IPS-20b (cell line): ENCODE results near the gene ATP10A.

ENCODE experiments used
- H3K27ac ChIP-seq: one replicate; pipeline ENCODE4 v1.5.1; 2013; ENCODE audit warnings: low read length
- H3K27me3 ChIP-seq: 2 replicates; pipeline ENCODE4 v1.6.1; 2013; ENCODE audit warnings: mild to moderate bottlenecking, low read length, inconsistent platforms; ENCODE audit not compliant: insufficient read depth
- H3K36me3 ChIP-seq: 2 replicates; pipeline ENCODE4 v1.6.1; 2013; ENCODE audit warnings: low read depth, mild to moderate bottlenecking, inconsistent platforms, low read length, moderate library complexity; ENCODE audit not compliant: insufficient read depth
- H3K4me1 ChIP-seq: 2 replicates; pipeline ENCODE4 v1.6.1; 2013; ENCODE audit warnings: mild to moderate bottlenecking, control low read depth, inconsistent platforms, low read length, moderate library complexity; ENCODE audit not compliant: insufficient read depth
- H3K4me3 ChIP-seq: 2 replicates; pipeline ENCODE4 v1.5.1; 2013; ENCODE audit warnings: mild to moderate bottlenecking, low read length, inconsistent platforms
- H3K9ac ChIP-seq: 2 replicates; pipeline ENCODE4 v1.6.1; 2013; ENCODE audit warnings: low read depth, mild to moderate bottlenecking, inconsistent platforms, low read length, moderate library complexity
- H3K9me3 ChIP-seq: 2 replicates; pipeline ENCODE4 v1.6.1; 2013; ENCODE audit warnings: mild to moderate bottlenecking, low read depth, low read length, inconsistent platforms; ENCODE audit not compliant: insufficient read depth

Gene ATP10A

GRCh38 chr15:25728816-25729215 is 134.3 kb downstream of the ATP10A start:
- Histone ChIP-seq H3K9me3 (no peaks in the 10 kb centered on the region), H3K9ac (no peak overlapping the region), H3K36me3 (no peaks in the 10 kb centered on the region), H3K4me3 (no peak overlapping the region), H3K27me3 (no peaks in the 10 kb centered on the region), H3K27ac (no peak overlapping the region), H3K4me1 (no peaks in the 10 kb centered on the region)

GRCh38 chr15:25727867-25728600 is 135.1 kb downstream of the ATP10A start:
- H3K4me1 ChIP-seq, result no peaks in the 10 kb centered on the region
- H3K4me3 ChIP-seq, result no peak overlapping the region
- H3K27ac ChIP-seq, result no peak overlapping the region
- no peak overlapping the region for H3K9ac ChIP-seq
- no peaks in the 10 kb centered on the region for H3K27me3 ChIP-seq
- H3K36me3 ChIP-seq, result no peaks in the 10 kb centered on the region
- H3K9me3 ChIP-seq, result no peaks in the 10 kb centered on the region

- Histone ChIP-seq H3K4me1 (no peaks in the 10 kb centered on the region), H3K4me3 (no peak overlapping the region), H3K36me3 (no peaks in the 10 kb centered on the region), H3K27me3 (no peaks in the 10 kb centered on the region), H3K27ac (no peak overlapping the region), H3K9ac (no peak overlapping the region), H3K9me3 (no peaks in the 10 kb centered on the region)
These were observed 136.0 kb downstream of the ATP10A start for GRCh38 chr15:25727116-25727515.

- no peak overlapping the region for H3K27ac ChIP-seq
- H3K36me3 ChIP-seq, result no peaks in the 10 kb centered on the region
- no peaks in the 10 kb centered on the region for H3K27me3 ChIP-seq
- no peaks in the 10 kb centered on the region for H3K9me3 ChIP-seq
- H3K4me1 ChIP-seq, result peaks cover 6% of the 10 kb centered on the region; the same call in 1 of the 2 replicates
- H3K9ac ChIP-seq, result no peak overlapping the region
- no peak overlapping the region for H3K4me3 ChIP-seq
These were observed 137.4 kb downstream of the ATP10A start for GRCh38 chr15:25725758-25726157.

GRCh38 chr15:25724899-25725298 is 138.2 kb downstream of the ATP10A start:
- Histone ChIP-seq H3K4me1 (peaks cover 6% of the 10 kb centered on the region; the same call in 1 of the 2 replicates), H3K4me3 (no peak overlapping the region), H3K27ac (no peak overlapping the region), H3K36me3 (no peaks in the 10 kb centered on the region), H3K9me3 (no peaks in the 10 kb centered on the region), H3K27me3 (no peaks in the 10 kb centered on the region), H3K9ac (no peak overlapping the region)

GRCh38 chr15:25721605-25721955 is 141.5 kb downstream of the ATP10A start:
- H3K9me3 ChIP-seq, result no peaks in the 10 kb centered on the region
- no peak overlapping the region for H3K27ac ChIP-seq
- H3K9ac ChIP-seq, result no peak overlapping the region
- H3K4me1 ChIP-seq, result peaks cover 6% of the 10 kb centered on the region; the same call in 1 of the 2 replicates
- no peaks in the 10 kb centered on the region for H3K36me3 ChIP-seq
- no peak overlapping the region for H3K4me3 ChIP-seq
- H3K27me3 ChIP-seq, result no peaks in the 10 kb centered on the region

GRCh38 chr15:25719101-25719985 is 143.8 kb downstream of the ATP10A start:
- Histone ChIP-seq H3K36me3 (no peaks in the 10 kb centered on the region), H3K9me3 (no peaks in the 10 kb centered on the region), H3K4me3 (no peak overlapping the region), H3K27ac (no peak overlapping the region), H3K9ac (no peak overlapping the region), H3K27me3 (no peaks in the 10 kb centered on the region), H3K4me1 (peaks cover 6% of the 10 kb centered on the region; the same call in 1 of the 2 replicates)

- Histone ChIP-seq H3K4me1 (peaks cover 6% of the 10 kb centered on the region; the same call in 1 of the 2 replicates), H3K4me3 (no peak overlapping the region), H3K9ac (no peak overlapping the region), H3K27ac (no peak overlapping the region), H3K27me3 (no peaks in the 10 kb centered on the region), H3K9me3 (no peaks in the 10 kb centered on the region), H3K36me3 (no peaks in the 10 kb centered on the region)
These were observed 144.5 kb downstream of the ATP10A start for GRCh38 chr15:25718597-25718996.

GRCh38 chr15:25718169-25718536 is 145.0 kb downstream of the ATP10A start:
- H3K27me3 ChIP-seq, result no peaks in the 10 kb centered on the region
- no peak overlapping the region for H3K9ac ChIP-seq
- H3K27ac ChIP-seq, result no peak overlapping the region
- peaks cover 6% of the 10 kb centered on the region; the same call in 1 of the 2 replicates for H3K4me1 ChIP-seq
- no peaks in the 10 kb centered on the region for H3K36me3 ChIP-seq
- H3K9me3 ChIP-seq, result no peaks in the 10 kb centered on the region
- H3K4me3 ChIP-seq, result no peak overlapping the region

GRCh38 chr15:25717457-25718168 is 145.5 kb downstream of the ATP10A start:
- peaks cover 6% of the 10 kb centered on the region; the same call in 1 of the 2 replicates for H3K4me1 ChIP-seq
- H3K9ac ChIP-seq, result no peak overlapping the region
- no peaks in the 10 kb centered on the region for H3K27me3 ChIP-seq

GRCh38 chr15:25717127-25717456 is 146.0 kb downstream of the ATP10A start:
- no peak overlapping the region for H3K27ac ChIP-seq
- no peak overlapping the region for H3K4me3 ChIP-seq
- H3K9me3 ChIP-seq, result no peaks in the 10 kb centered on the region
- no peaks in the 10 kb centered on the region for H3K36me3 ChIP-seq
- peaks cover 6% of the 10 kb centered on the region; the same call in 1 of the 2 replicates for H3K4me1 ChIP-seq
- no peak overlapping the region for H3K9ac ChIP-seq
- no peaks in the 10 kb centered on the region for H3K27me3 ChIP-seq

More at GRCh38 chr15:25717457-25718168, 145.5 kb downstream of the ATP10A start:
- Histone ChIP-seq H3K36me3 (no peaks in the 10 kb centered on the region), H3K27ac (no peak overlapping the region), H3K4me3 (no peak overlapping the region), H3K9me3 (no peaks in the 10 kb centered on the region)
